Measurements from ENCODE around the gene ABLIM2.

The ABLIM2 gene

DNA sequence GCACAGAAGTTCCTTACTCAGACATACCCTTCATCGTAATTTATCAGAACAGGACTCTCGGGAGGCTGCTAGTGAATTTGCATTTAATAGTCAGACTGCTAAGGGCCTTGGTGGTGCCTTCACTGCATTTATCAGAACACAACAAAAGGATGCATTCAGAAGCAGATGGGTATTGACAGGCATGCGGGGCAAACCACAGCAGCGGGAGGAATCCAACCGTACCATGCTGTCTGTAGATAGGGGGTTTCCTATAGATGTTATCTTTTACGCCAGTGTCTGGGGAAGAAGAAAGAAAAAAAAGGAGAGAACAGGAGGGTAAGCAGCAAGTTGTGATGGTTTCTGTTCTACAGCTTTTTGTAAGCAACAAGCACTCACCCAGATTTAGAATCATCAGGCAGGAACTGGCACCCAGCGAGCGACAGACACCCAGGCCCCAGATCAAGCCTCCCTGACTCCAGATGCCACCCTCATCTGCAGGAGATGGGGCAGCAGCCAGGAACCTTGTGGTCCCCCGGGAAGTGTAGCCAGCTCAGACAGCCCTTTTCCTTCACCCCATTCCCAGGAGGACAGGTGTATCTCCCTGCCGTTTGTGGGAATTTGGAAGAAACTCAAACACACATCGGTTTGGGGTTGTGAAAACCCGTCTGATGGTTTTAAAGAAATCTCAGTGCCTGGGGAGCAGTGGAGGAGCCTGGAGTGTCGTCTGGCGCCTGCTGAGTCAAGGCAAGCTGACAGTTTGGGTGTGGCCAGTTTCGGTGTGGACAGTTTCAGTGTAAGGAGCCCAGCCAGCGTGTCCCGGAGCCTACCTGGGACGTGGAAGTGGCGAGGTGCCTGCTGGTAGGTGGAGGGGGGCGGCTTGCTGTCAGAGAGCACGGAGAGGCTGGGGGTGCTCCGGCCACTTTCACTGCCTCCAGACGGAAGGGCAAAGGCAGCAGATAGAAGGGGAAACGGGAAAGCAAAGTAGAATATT lies 138.9 kb downstream of the ABLIM2 start:
- DNase-seq = no peak

GRCh38 chr4:8016527-8016926 lies 142.1 kb downstream of the ABLIM2 start:
- DNase-seq = no peak

- DNase-seq = no peak
Measured at GRCh38 chr4:8015512-8015911, 143.1 kb downstream of the ABLIM2 start.

- no peak for DNase-seq
Measured at GRCh38 chr4:8013976-8014726, 144.5 kb downstream of the ABLIM2 start.

DNA sequence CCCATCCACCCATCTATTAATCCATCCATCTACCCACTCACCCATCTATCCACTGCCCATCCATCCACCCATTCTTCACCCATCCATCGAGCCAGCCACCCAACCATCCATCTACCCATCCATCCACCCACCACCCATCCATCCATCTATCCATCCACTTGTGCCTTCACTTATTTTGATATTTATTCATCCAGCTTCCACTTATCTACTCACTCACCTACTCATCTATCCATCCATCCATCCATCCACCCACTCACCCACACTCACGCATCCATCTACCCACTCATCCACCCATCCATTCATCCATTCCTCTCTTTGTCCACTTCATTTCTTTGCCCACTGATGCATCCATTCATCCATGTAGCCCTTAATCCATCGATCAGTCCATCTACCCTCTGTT lies 146.1 kb downstream of the ABLIM2 start:
- DNase-seq = no peak

DNA sequence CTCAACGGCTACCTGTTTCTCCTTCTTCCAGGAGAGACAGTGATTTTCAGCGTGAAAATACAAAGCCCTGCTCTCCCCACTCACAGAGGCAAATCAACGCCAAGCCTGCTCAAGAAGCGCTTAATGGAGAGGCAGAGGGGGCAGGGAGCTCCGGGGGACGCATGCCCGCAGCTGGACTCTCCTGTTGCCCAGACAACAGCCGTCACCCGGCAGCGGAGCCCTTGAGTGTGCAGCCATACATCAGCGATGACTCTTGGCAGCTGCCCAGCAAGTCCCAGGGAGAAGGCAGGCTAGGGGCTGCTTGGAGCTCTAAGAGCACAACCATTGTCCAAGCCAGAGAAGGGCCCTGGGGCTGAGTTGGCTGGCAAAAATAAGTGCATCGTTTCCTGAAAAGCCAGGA lies 148.0 kb downstream of the ABLIM2 start:
- no peak for DNase-seq

GRCh38 chr4:8009710-8010511 lies 148.7 kb downstream of the ABLIM2 start:
- no peak for DNase-seq

DNA sequence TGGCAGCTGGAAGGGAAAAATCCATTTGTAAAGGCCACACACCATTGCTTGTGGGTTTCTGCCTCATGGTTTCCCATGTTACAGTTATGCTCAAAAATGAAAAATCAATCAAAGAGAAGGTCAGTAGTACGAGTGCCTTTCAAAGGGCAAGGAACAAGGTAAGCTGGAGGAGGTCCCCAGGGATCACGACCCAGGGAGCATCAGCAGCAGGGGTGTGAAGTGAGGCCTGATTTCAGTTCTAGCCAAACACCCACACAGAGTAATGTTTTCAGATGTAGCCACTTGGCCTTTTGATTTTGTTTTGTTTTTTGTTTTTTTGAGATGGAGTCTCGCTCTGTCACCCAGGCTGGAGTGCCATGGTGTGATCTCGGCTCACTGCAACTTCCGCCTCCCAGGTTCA lies 149.5 kb downstream of the ABLIM2 start:
- no peak for DNase-seq

DNA sequence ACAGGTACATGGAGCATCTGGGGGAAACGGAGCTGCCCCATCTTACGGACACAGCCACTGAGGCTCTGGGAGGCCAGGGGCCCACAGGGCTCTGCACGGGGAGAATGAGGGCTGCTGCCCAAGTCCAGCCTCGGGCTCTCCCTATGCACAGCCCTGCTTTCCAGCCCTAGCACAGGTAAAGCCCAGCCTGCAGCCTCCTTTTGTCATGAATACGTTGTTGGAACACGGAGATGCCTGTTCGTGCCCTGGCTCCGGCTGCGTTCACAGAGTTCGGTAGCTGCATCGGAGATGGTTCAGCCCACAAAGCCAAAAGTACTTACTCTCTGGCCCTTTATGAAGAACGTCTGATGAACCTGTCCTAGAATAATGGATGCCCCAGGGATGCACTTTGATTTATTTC lies 150.2 kb downstream of the ABLIM2 start:
- no peak for DNase-seq

- no peak for DNase-seq
Measured at GRCh38 chr4:8007581-8007980, 151.0 kb downstream of the ABLIM2 start.

DNA sequence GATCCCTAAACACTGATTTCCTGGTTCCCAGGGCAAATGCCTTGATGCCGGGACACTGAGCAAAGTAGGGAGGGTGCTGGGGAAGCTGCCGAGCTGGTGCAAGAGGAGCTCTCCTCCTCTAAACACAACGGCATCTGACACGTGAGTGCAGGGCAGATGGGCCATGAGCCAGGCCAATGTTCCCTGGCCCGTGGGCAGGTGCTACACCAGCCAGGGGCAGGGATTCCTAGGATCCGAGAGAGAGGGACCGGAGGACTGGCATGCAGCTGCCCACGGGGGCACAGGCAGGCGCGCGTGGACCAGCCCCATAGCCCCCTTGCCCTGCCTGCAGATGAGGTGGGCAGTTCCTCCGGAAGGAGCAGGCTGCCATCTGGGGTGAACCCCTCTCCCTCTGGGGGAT lies 152.1 kb downstream of the ABLIM2 start:
- DNase-seq = no peak

DNA sequence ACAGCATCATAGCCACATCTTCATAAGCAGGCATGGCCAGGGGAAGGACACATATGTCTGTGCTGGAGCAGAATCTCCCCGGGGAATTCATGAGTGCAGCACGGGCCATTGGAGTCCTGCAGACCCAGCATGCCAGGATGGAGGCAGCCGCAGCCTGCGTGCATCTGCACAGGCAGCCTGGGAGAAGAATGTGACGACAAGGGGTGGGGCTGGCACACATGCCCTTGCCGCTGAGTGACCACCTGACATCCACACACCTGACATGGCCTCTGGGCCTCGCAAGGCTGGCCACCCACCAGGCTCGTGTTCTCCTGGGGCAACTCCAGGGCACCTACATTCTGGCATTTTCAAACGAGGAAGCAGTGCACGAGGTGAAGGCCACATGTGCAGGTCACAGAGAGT lies 152.8 kb downstream of the ABLIM2 start:
- DNase-seq = no peak

GRCh38 chr4:8005033-8005808 lies 153.4 kb downstream of the ABLIM2 start:
- no peak for DNase-seq

DNA sequence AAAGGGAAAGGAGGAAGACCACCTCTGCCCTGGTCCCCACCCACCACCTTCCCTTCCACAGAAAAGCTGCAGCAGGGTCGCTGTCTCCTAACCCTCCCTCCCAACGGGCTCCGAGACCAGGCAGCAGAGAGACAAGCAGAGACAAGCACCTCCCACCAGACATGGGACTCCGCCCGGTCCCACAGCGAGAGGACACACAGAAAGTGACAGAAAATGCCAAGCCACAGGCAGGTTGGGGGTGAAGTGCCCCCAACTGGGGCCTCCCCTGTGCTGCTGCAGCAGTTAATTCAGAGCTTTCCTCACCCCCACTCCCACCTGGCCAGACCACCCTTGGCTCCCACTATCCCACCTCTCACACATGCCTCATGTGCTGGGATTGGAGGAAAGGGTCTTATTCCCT lies 154.5 kb downstream of the ABLIM2 start:
- DNase-seq = no peak

- no peak for DNase-seq
Measured at GRCh38 chr4:8002525-8003309, 155.9 kb downstream of the ABLIM2 start.

DNA sequence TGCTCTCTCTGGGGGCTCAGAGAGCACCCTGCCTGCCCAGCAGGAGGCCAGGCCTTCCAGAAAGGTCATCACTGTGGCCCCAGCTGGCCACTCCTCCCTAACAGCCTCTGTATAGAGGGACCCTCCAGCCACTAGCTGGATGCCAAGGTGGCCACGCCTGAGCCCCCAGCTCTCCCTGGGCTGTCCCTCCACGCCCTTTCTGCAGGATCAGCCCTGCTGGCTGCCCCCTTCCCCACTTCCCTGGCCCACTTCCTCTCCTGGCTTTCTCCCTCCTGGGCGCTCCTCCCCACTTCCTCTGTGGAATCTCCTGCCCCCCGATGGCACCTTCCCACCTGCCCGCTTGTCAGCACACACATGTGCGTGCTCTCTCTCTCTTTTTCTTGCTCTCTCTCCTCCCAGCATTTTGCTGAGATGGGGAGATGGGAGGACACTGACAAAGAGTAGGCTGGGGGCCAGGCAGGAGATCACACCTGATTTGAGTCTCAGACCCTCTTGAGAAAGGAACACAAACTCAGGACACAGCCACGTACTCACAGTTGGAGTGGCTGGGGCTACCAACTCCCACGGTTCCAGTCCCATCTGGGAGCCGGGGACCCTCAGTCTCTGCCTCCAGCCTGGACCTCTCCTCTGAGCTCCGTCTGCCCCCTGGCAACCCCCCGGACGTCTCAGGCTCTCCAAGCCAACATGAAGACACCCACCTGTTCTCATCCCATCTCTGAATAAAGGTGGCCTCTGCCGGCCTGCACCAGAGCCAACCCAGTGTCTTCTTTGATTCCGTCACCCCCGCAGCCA lies 156.9 kb downstream of the ABLIM2 start:
- no peak for DNase-seq

DNA sequence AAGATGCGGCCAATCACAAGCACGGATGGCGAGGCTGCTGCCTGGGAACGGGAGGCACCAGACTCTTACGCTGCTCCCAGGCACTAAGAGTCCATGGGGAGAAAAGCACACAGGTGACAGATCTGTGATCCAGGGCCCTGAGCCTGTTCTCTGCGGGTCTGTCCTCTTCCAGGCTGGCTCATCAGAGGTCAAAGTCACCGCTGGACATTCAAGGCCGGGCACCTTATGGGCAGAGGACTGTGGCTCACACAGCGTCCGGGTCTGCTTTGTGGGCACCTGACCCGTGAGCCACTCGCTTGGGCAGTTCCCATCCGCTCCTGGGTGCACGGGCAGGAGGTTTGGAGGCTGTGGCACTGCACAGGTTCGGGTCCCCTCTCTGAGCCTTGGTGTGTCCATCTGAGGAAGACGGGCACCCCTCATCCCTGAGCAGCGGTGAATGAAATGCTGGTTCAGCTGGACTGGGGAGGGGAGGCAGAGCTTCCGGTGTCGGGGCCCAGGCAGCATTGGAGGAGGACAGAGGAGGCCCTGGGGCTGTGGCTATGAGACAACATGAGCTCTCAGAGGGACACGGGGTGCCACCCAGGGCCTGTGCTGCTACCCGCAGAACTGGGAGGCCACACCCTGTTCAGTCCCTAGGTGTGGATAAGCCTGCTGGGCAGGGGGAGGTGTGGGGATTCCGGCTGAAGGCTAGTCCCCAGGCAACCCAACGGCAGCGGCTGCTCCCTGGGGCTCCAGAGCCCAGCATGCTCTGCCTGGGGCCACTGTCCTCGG lies 157.7 kb downstream of the ABLIM2 start:
- DNase-seq = no peak

DNA sequence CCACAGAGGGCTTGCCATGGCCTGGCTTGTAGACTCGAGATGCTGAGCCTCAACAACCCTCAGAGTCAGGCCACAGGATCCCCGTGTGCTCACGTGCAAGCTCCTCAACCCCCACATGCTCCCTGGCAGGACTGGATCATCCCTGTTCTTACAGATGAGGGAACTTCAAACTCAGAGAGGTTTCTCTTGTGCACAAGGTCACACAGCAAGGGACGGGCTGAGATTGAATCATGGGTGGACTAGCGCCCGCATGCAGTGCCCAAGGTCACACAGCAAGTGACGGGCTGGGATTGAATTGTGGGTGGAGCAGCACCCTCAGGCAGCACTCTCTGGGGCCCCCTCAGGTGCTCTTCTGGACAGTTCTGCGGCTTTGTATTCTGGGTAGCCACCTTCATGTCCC lies 158.4 kb downstream of the ABLIM2 start:
- no peak for DNase-seq

DNA sequence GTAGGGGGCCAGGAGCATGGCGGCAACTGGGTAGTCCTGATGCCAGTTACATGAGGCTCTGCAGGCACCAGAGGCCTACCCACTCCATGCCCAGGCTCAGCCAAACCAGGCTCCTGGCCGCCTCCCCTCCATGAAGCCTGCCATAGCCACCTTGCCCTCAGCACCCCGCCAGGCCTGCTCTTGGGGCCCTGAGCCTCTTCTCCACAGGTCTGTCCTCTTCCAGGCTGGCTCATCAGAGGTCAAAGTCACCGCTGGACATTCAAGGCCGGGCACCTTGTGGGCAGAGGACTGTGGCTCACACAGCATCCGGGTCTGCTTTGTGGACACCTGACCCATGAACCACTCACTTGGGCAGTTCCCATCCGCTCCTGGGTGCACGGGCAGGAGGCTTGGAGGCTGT lies 158.9 kb downstream of the ABLIM2 start:
- DNase-seq = no peak

DNA sequence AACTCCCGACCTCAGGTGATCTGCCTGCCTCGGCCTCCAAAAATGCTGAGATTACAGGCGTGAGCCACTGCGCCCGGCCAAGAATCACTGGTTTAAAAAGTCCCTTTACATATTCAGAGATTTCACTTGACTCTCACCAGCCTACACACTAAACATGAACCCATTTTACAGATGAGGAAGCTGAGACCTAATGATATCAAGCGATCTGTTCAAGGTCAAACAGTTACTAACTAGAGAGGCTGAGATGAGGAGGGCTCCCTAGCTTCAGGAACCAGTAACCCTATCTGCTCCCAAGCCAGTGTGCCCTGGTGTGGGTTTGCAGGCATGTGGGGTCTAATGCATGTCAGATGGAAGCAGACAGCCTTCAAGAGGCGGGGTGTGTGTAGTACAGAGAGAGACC lies 159.3 kb downstream of the ABLIM2 start:
- DNase-seq = no peak
